Colon (tissue), 2 donors: Measurements from ENCODE around the gene PRKAA2.

Experiments used
- FAIRE-seq: peaks from 2 replicates; lab custom pipeline; 2012; peaks lifted over from hg19 to GRCh38; lab: Jason Lieb, UNC
- donor health status: control.
- donor health status: control.

PRKAA2 gene

GRCh38 chr1:56713112-56713511 lies 68.0 kb downstream of the PRKAA2 start:
- FAIRE-seq = no peak

GRCh38 chr1:56715156-56715555 lies 70.0 kb downstream of the PRKAA2 start:
- FAIRE-seq = no peak

DNA sequence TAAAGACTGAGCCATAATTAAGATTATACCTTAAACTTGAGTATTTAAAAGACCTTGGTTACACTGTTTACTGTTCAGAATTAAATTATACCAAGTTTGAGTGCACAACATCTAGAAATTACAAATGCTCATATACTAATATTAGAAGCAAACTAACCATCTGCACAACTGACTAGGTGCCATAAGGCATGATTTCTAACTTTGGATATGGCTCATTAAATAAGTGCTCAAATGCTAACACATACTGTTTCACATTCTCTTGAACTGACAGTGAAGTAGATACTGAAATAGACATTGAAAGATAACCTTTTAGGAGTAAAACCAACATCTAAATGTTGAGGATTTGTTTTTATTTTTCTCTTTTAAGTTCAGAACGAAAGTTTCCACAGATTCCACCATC lies 74.1 kb downstream of the PRKAA2 start:
- no peak for FAIRE-seq

DNA sequence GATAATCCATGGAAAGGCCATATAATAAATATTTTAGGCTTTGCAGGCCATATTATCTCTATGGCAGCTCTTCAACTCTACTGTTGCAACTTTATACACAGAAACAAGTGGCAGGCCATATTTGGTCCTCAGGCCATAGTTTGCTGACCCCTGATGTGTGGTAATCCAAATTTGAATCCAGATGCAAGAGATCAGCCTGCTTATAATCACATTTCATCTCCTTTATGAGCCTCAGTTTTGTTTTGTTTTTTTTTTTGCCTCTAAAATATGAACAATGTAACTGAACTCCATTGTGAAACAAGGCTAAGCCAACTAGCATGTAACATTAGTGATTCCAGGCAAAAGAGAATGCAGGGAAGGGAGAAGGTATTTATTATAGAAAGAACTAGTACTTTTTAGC lies 81.6 kb downstream of the PRKAA2 start:
- no peak for FAIRE-seq

DNA sequence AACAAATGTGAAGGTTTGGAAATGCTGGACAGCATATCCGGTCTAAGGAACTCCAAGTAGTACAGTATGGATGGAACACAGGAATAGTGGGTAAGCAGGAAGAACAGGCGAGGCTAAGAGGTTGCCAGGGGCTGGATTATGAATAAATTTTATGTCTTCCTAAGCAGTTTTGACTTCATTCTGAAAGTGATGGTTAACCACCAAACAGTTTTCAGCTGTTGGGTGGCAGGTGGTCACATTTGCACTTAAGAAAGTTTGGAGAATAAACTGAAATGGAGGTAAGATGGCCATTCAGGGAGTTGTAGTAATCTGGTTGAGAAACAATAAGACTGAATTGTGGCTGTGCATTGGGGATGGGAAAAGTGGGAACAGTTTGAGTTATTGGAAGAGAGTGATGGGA lies 83.8 kb downstream of the PRKAA2 start:
- no peak for FAIRE-seq

DNA sequence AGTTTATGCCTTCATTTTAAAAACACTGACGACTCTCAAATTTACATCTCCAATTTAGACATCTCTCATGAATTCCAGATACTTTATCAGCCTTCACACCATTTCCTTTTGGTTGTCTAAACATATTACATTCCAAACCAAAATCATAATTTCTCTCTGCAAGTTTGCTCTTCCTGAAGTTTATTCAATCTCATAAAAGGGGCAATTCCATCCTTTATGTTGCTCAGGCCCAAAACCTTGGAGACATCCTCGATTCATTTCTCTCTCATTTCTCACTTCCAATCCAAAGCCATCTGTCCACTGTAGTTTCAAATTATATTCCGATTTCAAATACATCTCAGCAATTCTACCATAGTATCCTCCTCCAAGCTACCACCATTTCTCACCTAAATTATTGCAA lies 100.1 kb downstream of the PRKAA2 start:
- no peak for FAIRE-seq

- FAIRE-seq = no peak
Observed at GRCh38 chr1:56754708-56755479, 109.8 kb downstream of the PRKAA2 start.

- no peak for FAIRE-seq
Observed at GRCh38 chr1:56755911-56756310, 110.8 kb downstream of the PRKAA2 start.

- FAIRE-seq = no peak
Observed at GRCh38 chr1:56758135-56758534, 113.0 kb downstream of the PRKAA2 start.

DNA sequence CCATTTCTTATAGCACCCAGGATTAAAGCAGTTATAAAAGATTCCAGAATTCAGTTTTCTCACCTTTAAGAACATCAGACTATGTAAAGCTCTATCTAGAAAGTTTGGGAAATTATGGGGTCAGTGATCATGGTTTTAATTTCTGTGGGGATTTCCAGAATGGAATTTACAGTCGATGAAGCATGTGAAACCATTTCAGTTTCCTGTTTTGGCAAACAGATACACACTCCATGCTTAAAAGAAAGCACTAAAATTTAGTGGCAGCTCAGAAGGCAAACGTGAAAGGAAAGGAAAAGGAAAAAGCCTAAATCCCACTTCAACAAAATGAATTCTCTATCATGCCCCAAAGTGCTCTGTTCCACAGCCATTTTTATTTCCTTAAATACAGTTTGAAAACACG lies 113.7 kb downstream of the PRKAA2 start:
- FAIRE-seq = no peak
